Tibial nerve (tissue), 4 donors: ENCODE results near the gene PARVG.

Source experiments
- EP300 ChIP-seq, 2 donors: sonication (generic); formaldehyde crosslinking; IDR thresholded peaks; one replicate each; pipeline ENCODE4 v1.6.1; 2017; ENCODE audit warnings: antibody characterized with exemption in 2 of 2, mild to moderate bottlenecking in 1 of 2
- POLR2A ChIP-seq, 2 donors: fragments of 450-650 bp; IDR thresholded peaks; one replicate each; pipeline ENCODE4 v1.6.1; 2017; ENCODE audit warnings: antibody characterized with exemption in 2 of 2, mild to moderate bottlenecking in 2 of 2, moderate library complexity in 2 of 2
- TF ChIP-seq, protein P1 (sequence below), 5 experiments: fragments of 200-600 bp in 3 of 5; fragments of 450-650 bp in 2 of 5; sonication (generic) in 3 of 5; IDR thresholded peaks; one replicate each; pipeline ENCODE4 v1.5.1; 2016 to 2019; ENCODE audit warnings: antibody characterized with exemption in 5 of 5, mild to moderate bottlenecking in 3 of 5, moderate library complexity in 2 of 5

DNA sequence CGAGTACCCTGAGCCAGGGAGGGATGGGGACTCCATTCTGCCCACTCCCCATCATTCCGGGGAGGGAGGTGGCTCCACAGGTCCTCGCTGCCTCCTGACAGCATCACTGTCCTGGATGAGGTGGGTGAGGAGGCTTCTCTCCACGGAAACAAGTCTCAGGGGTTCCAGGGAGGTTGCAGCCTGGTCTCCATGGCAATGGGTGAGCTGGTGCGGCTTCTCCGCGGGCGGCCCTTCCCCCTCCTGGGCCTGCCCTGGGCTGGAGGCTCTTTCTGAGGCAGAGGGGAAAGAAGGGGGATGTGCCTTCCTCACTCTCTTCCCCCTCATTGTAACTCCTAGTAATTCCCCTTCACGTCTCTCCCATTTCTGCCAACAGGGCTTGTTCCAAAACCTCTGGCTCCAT is 37.1 kb upstream of the PARVG start:
- TF ChIP-seq, protein P1, sequence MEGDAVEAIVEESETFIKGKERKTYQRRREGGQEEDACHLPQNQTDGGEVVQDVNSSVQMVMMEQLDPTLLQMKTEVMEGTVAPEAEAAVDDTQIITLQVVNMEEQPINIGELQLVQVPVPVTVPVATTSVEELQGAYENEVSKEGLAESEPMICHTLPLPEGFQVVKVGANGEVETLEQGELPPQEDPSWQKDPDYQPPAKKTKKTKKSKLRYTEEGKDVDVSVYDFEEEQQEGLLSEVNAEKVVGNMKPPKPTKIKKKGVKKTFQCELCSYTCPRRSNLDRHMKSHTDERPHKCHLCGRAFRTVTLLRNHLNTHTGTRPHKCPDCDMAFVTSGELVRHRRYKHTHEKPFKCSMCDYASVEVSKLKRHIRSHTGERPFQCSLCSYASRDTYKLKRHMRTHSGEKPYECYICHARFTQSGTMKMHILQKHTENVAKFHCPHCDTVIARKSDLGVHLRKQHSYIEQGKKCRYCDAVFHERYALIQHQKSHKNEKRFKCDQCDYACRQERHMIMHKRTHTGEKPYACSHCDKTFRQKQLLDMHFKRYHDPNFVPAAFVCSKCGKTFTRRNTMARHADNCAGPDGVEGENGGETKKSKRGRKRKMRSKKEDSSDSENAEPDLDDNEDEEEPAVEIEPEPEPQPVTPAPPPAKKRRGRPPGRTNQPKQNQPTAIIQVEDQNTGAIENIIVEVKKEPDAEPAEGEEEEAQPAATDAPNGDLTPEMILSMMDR (IDR thresholded peaks at IDR 0.05): no peak
- TF ChIP-seq EP300 (IDR thresholded peaks at IDR 0.05) (no peak), POLR2A (IDR thresholded peaks at IDR 0.05) (no peak)
